Calu3 (cell line): Measurements from ENCODE around the gene ARL5A. TPM values are rescaled to one million over a fixed set of nuclear protein-coding genes. Genes with fewer than 3 reads are reported as not detected.

Source experiments
- BruUV-seq: library from RNA; stranded (reverse); fragments of 400-500 nt; replicated peaks from 2 replicates; lab custom pipeline; 2021; lab: Mats Ljungman, UMichigan
- CTCF ChIA-PET: fragments of 300-600 bp; sonication (Branson Sonifier 250); formaldehyde crosslinking; loops from one replicate; lab custom pipeline; 2022; ENCODE audit warnings: antibody characterized with exemption; lab: Charles Lee
- DNase-seq: peaks from one replicate; pipeline ENCODE4 v3.0.0; 2022
- H3K27ac Mint-ChIP-seq: one replicate; pipeline ENCODE4 v1.8.0; 2022; ENCODE audit warnings: mixed read lengths; ENCODE audit not compliant: unreplicated experiment
- H3K27me3 Mint-ChIP-seq: one replicate; pipeline ENCODE4 v1.8.0; 2022; ENCODE audit warnings: mixed read lengths; ENCODE audit not compliant: unreplicated experiment
- H3K36me3 Mint-ChIP-seq: one replicate; pipeline ENCODE4 v1.8.0; 2022; ENCODE audit warnings: mild to moderate bottlenecking, moderate library complexity, mixed read lengths; ENCODE audit not compliant: insufficient read depth, unreplicated experiment
- H3K4me1 Mint-ChIP-seq: one replicate; pipeline ENCODE4 v1.8.0; 2022; ENCODE audit warnings: mild to moderate bottlenecking, low read depth, mixed read lengths; ENCODE audit not compliant: unreplicated experiment
- H3K4me3 Mint-ChIP-seq: one replicate; pipeline ENCODE4 v1.8.0; 2022; ENCODE audit warnings: mild to moderate bottlenecking, low read depth, moderate library complexity, mixed read lengths; ENCODE audit not compliant: unreplicated experiment
- H3K9me3 Mint-ChIP-seq: one replicate; pipeline ENCODE4 v1.8.0; 2022; ENCODE audit warnings: low read depth, mixed read lengths; ENCODE audit not compliant: unreplicated experiment
- CTCF ChIP-seq: fragments of 200-600 bp; IDR thresholded peaks from one replicate; pipeline ENCODE4 v1.8.0; 2022; ENCODE audit warnings: antibody characterized with exemption; ENCODE audit not compliant: unreplicated experiment
- intact Hi-C: fragments of 100-400 bp; cut with micrococcal nuclease; formaldehyde crosslinking; loops from one replicate; pipeline ENCODE4 v1.10.0; 2022; ENCODE audit not compliant: unreplicated experiment
- total RNA-seq: library from RNA; stranded (reverse); gene quantifications from 2 replicates; pipeline ENCODE4 v1.2.3, GENCODE V29; 2022

The ARL5A gene
- total RNA-seq, 1 experiment from 2014 or later = 53.7 TPM

GRCh38 chr2:151776367-151776766 is 51.9 kb downstream of the ARL5A start:
- Mint-ChIP-seq H3K9me3 (no peaks in the 10 kb centered on the region), H3K27ac (no peak overlapping the region), H3K36me3 (peaks cover 18% of the 10 kb centered on the region), H3K27me3 (no peaks in the 10 kb centered on the region), H3K4me3 (no peak overlapping the region), H3K4me1 (peaks cover 9% of the 10 kb centered on the region)
- no TSS peak for BruUV-seq
- CTCF ChIA-PET = no interaction called here
- no peak for TF ChIP-seq CTCF
- intact Hi-C loops = no loop called here
- DNase-seq = no peak

- Mint-ChIP-seq H3K4me1 (peaks cover 9% of the 10 kb centered on the region), H3K27me3 (no peaks in the 10 kb centered on the region), H3K27ac (no peak overlapping the region), H3K9me3 (no peaks in the 10 kb centered on the region), H3K36me3 (peaks cover 16% of the 10 kb centered on the region), H3K4me3 (no peak overlapping the region)
- BruUV-seq = no TSS peak
- CTCF ChIA-PET = no interaction called here
- intact Hi-C loops = no loop called here
- TF ChIP-seq CTCF = no peak
- no peak for DNase-seq
Observed at GRCh38 chr2:151775057-151775740, 53.0 kb downstream of the ARL5A start.

- no peaks in the 10 kb centered on the region for H3K9me3 Mint-ChIP-seq
- H3K4me3 Mint-ChIP-seq = no peak overlapping the region
- DNase-seq = no peak
- H3K27ac Mint-ChIP-seq = no peak overlapping the region
- peaks cover 10% of the 10 kb centered on the region for H3K36me3 Mint-ChIP-seq
- no peaks in the 10 kb centered on the region for H3K27me3 Mint-ChIP-seq
- intact Hi-C loops = no loop called here
- peaks cover 9% of the 10 kb centered on the region for H3K4me1 Mint-ChIP-seq
- CTCF ChIA-PET = no interaction called here
- TF ChIP-seq CTCF = no peak
- BruUV-seq = no TSS peak
Observed at GRCh38 chr2:151774506-151774905, 53.7 kb downstream of the ARL5A start.

GRCh38 chr2:151771599-151772358 is 56.4 kb downstream of the ARL5A start:
- no peak for DNase-seq
- intact Hi-C loops = no loop called here
- Mint-ChIP-seq H3K36me3 (peaks cover 9% of the 10 kb centered on the region), H3K4me3 (no peak overlapping the region), H3K9me3 (no peaks in the 10 kb centered on the region), H3K4me1 (peaks cover 9% of the 10 kb centered on the region), H3K27ac (no peak overlapping the region), H3K27me3 (no peaks in the 10 kb centered on the region)
- CTCF ChIA-PET = no interaction called here
- BruUV-seq = no TSS peak
- no peak for TF ChIP-seq CTCF
